IMR-90 (cell line): ENCODE results near the gene PIEZO1. TPM values are rescaled to one million over a fixed set of nuclear protein-coding genes. Genes with fewer than 3 reads are reported as not detected.

Experiments
- ATAC-seq: fragments of 200-7000 bp; cut with Tn5 transposase; 2 replicates; pipeline ENCODE4 v1.9.1; 2020; ENCODE audit warnings: low read depth, mild to moderate bottlenecking, moderate library complexity
- BruUV-seq: library from RNA; stranded (reverse); fragments of 400-500 nt; replicated peaks from 2 replicates; lab custom pipeline; 2021; lab: Mats Ljungman, UMichigan
- CTCF ChIA-PET: fragments of 300-600 bp; formaldehyde crosslinking; extraction: SDS; loops from one replicate; lab custom pipeline; 2021; ENCODE audit warnings: antibody characterized with exemption; lab: Yijun Ruan, JAX
- POLR2A ChIA-PET: fragments of 300-600 bp; sonication (Branson Sonifier 250); formaldehyde crosslinking; loops from one replicate; lab custom pipeline; 2022; ENCODE audit warnings: antibody characterized with exemption; ENCODE audit not compliant: unreplicated experiment; lab: Charles Lee
- DNase-seq: peaks from one replicate; pipeline ENCODE4 v3.0.0; 2013
- H2AFZ ChIP-seq: replicated peaks from 2 replicates; pipeline ENCODE3; 2013; ENCODE audit warnings: low read length, mild to moderate bottlenecking; ENCODE audit not compliant: poor library complexity
- H2AK5ac ChIP-seq: 2 replicates; pipeline ENCODE4 v1.6.1; 2013; ENCODE audit warnings: low read depth, low read length, inconsistent platforms
- H2AK9ac ChIP-seq: replicated peaks from 2 replicates; pipeline ENCODE3; 2013; ENCODE audit warnings: mild to moderate bottlenecking, low read depth, low read length, moderate library complexity; ENCODE audit not compliant: poor library complexity
- H2BK120ac ChIP-seq: 2 replicates; pipeline ENCODE4 v1.6.1; 2013; ENCODE audit warnings: low read depth, low read length, inconsistent platforms
- H2BK15ac ChIP-seq: 3 replicates; pipeline ENCODE4 v1.6.1; 2013; ENCODE audit warnings: low read depth, low read length, inconsistent platforms
- H2BK20ac ChIP-seq: 2 replicates; pipeline ENCODE4 v1.6.1; 2013; ENCODE audit warnings: low read depth, mild to moderate bottlenecking, inconsistent platforms, low read length, moderate library complexity
- H2BK5ac ChIP-seq: 2 replicates; pipeline ENCODE4 v1.6.1; 2013; ENCODE audit warnings: mild to moderate bottlenecking, low read depth, low read length, inconsistent platforms; ENCODE audit not compliant: poor library complexity, severe bottlenecking
- H3K14ac ChIP-seq: replicated peaks from 2 replicates; pipeline ENCODE4 v1.6.1; 2013; ENCODE audit warnings: low read depth, low read length, inconsistent platforms
- H3K18ac ChIP-seq: 2 replicates; pipeline ENCODE4 v1.6.1; 2013; ENCODE audit warnings: low read depth, low read length, control low read depth
- H3K23ac ChIP-seq: 2 replicates; pipeline ENCODE4 v1.6.1; 2013; ENCODE audit warnings: low read depth, low read length, inconsistent platforms
- H3K27ac ChIP-seq: 2 replicates; pipeline ENCODE4 v1.5.1; 2013; ENCODE audit warnings: mild to moderate bottlenecking, control low read depth, low read length; ENCODE audit not compliant: insufficient read depth
- H3K27me3 ChIP-seq: 2 replicates; pipeline ENCODE4 v1.6.1; 2013; ENCODE audit warnings: low read length; ENCODE audit not compliant: control insufficient read depth, insufficient read depth
- H3K36me3 ChIP-seq: 2 replicates; pipeline ENCODE4 v1.6.1; 2013; ENCODE audit warnings: low read length, mixed read lengths; ENCODE audit not compliant: control insufficient read depth, insufficient read depth
- H3K4ac ChIP-seq: 2 replicates; pipeline ENCODE4 v1.6.1; 2013; ENCODE audit warnings: low read depth, low read length, inconsistent platforms
- H3K4me1 ChIP-seq: 2 replicates; pipeline ENCODE4 v1.6.1; 2013; ENCODE audit warnings: low read length, mixed read lengths; ENCODE audit not compliant: control insufficient read depth, insufficient read depth
- H3K4me2 ChIP-seq: 2 replicates; pipeline ENCODE4 v1.6.1; 2013; ENCODE audit warnings: low read depth, mild to moderate bottlenecking, control low read depth, low read length, moderate library complexity
- H3K4me3 ChIP-seq: 2 replicates; pipeline ENCODE4 v1.5.1; 2013; ENCODE audit warnings: low read depth, mild to moderate bottlenecking, control low read depth, low read length, moderate library complexity; ENCODE audit not compliant: insufficient read depth
- H3K56ac ChIP-seq: 2 replicates; pipeline ENCODE4 v1.6.1; 2013; ENCODE audit warnings: low read length, inconsistent platforms; ENCODE audit not compliant: insufficient read depth; ENCODE audit errors: extremely low read depth
- H3K79me1 ChIP-seq, 2 experiments: 2 replicates each; pipeline ENCODE4 v1.6.1; 2013; ENCODE audit warnings: low read length in 2 of 2, inconsistent platforms in 1 of 2, low read depth in 1 of 2
- H3K9ac ChIP-seq: 2 replicates; pipeline ENCODE4 v1.6.1; 2013; ENCODE audit warnings: low read depth, low read length, control low read depth
- H3K9me1 ChIP-seq: 2 replicates; pipeline ENCODE4 v1.6.1; 2013; ENCODE audit warnings: low read length, inconsistent platforms; ENCODE audit not compliant: insufficient read depth
- H3K9me3 ChIP-seq: 2 replicates; pipeline ENCODE4 v1.6.1; 2013; ENCODE audit warnings: low read length; ENCODE audit not compliant: control insufficient read depth, insufficient read depth
- H4K20me1 ChIP-seq: 2 replicates; pipeline ENCODE4 v1.6.1; 2013; ENCODE audit warnings: low read length, inconsistent platforms; ENCODE audit not compliant: insufficient read depth
- H4K5ac ChIP-seq: 2 replicates; pipeline ENCODE4 v1.6.1; 2013; ENCODE audit warnings: mild to moderate bottlenecking, low read depth, low read length, control low read depth
- H4K8ac ChIP-seq, 2 experiments: 2 replicates each; pipeline ENCODE4 v1.6.1; 2013; ENCODE audit warnings: low read depth in 2 of 2, low read length in 2 of 2, control low read depth in 1 of 2, inconsistent platforms in 1 of 2
- H4K91ac ChIP-seq: 2 replicates; pipeline ENCODE4 v1.6.1; 2013; ENCODE audit warnings: low read depth, low read length, inconsistent platforms; ENCODE audit not compliant: insufficient read depth
- CHD1 ChIP-seq: IDR thresholded peaks from 2 replicates; pipeline ENCODE4 v1.6.1; 2012; ENCODE audit warnings: low read depth, low read length, improper control_type of control experiment
- FOS ChIP-seq: fragments of 150-350 bp; IDR thresholded peaks from 2 replicates; pipeline ENCODE4 v1.6.1; 2016; ENCODE audit warnings: low read depth, low read length
- RFX5 ChIP-seq: IDR thresholded peaks from 2 replicates; pipeline ENCODE4 v1.8.0; 2012; ENCODE audit warnings: low read depth, mild to moderate bottlenecking, low read length, moderate library complexity
- USF2 ChIP-seq: fragments of 150-350 bp; IDR thresholded peaks from 2 replicates; pipeline ENCODE4 v1.6.1; 2017; ENCODE audit warnings: mild to moderate bottlenecking, antibody characterized with exemption, low read length, low read depth
- WGBS, 2 experiments: methylation state at CpG; one replicate each; pipeline versions ENCODE4 v1.1.5 to v1.1.7; 2013; ENCODE audit warnings: missing lambda C conversion rate in 2 of 2; ENCODE audit not compliant: insufficient read length in 1 of 2; ENCODE audit errors: extremely low coverage in 2 of 2; 5-methylcytosine and 5-hydroxymethylcytosine counted together
- dilution Hi-C: fragments of 300-500 bp; cut with HindIII; formaldehyde crosslinking; loops from one replicate; pipeline ENCODE4 v1.14.3; 2018; ENCODE audit warnings: low sequenced_read_pairs; ENCODE audit not compliant: unreplicated experiment
- in situ Hi-C: fragments of 300-500 bp; cut with MboI; formaldehyde crosslinking; loops from 3 replicates; pipeline ENCODE4 v1.14.3; 2019; ENCODE audit warnings: low sequenced_read_pairs, inconsistent platforms, mixed read lengths
- intact Hi-C: fragments of 100-400 bp; cut with micrococcal nuclease; formaldehyde crosslinking; loops from 2 replicates; pipeline ENCODE4 v1.10.0; 2022
- polyA plus RNA-seq, 3 experiments: library from polyadenylated mRNA; depleted of rRNA; stranded (reverse); fragments of >200 nt; gene quantifications; 2 replicates each; pipeline ENCODE4 v1.2.3, GENCODE V29; 2012; ENCODE audit warnings: low replicate concordance in 1 of 3
- total RNA-seq: library from RNA; depleted of rRNA; stranded (reverse); fragments of >200 nt; gene quantifications from 2 replicates; pipeline ENCODE4 v1.2.3, GENCODE V29; 2012

Gene PIEZO1
- total and polyA plus RNA-seq, 2 of the 4 experiments (the other 2 are of a cell fraction), result 36.2 to 372 TPM

- Histone ChIP-seq H2BK20ac (no peak overlapping the region), H2AK9ac (peak overlapping the region; percentile 28), H3K36me3 (peaks cover 94% of the 10 kb centered on the region), H3K79me1 (peaks cover 5 to 22% of the 10 kb centered on the region in 2 experiments; a peak in 3 of 4 replicates), H2BK15ac (no peak overlapping the region), H3K4ac (no peak overlapping the region), H3K27me3 (no peaks in the 10 kb centered on the region), H4K20me1 (peaks cover 24% of the 10 kb centered on the region), H3K27ac (no peak overlapping the region), H3K18ac (no peak overlapping the region), H4K91ac (no peak overlapping the region), H4K5ac (no peak overlapping the region), H3K9me3 (no peaks in the 10 kb centered on the region), H3K4me3 (no peak overlapping the region), H3K4me2 (no peak overlapping the region), H3K14ac (no peak overlapping the region), H3K9me1 (no peaks in the 10 kb centered on the region), H2BK120ac (no peak overlapping the region), H2BK5ac (no peak overlapping the region), H2AFZ (no peak overlapping the region), H3K4me1 (no peaks in the 10 kb centered on the region), H3K23ac (no peak overlapping the region), H3K9ac (no peak overlapping the region), H2AK5ac (no peak overlapping the region), H3K56ac (no peak overlapping the region), H4K8ac (no peak overlapping the region)
- no peak for TF ChIP-seq CHD1
- no peak for TF ChIP-seq FOS
- no peak for TF ChIP-seq RFX5
- TF ChIP-seq USF2, result no peak
- ChIA-PET POLR2A (no interaction called here), CTCF (no interaction called here)
- WGBS, 2 experiments, result 98% methylated on average over 12 of the region's 29 CpGs; no CpG with 5 or more reads in 1 of the 2 experiments
- in situ Hi-C loops (no loop called here), dilution Hi-C loops (no loop called here), intact Hi-C loops (no loop called here)
- no TSS peak for BruUV-seq
- no peak for ATAC-seq
- DNase-seq, result no peak
Observed at GRCh38 chr16:88719267-88719932, 65.6 kb downstream of the PIEZO1 start.
